Vagina (tissue), 2 donors: Measurements from ENCODE around the gene C1orf105. TPM values are rescaled to one million over a fixed set of nuclear protein-coding genes. Genes with fewer than 3 reads are reported as not detected.

Experiments
- DNase-seq, 2 donors: peaks; one replicate each; pipeline ENCODE4 v3.0.0-alpha.2; 2017; ENCODE audit errors: extremely low spot score in 2 of 2
- H3K27ac ChIP-seq: fragments of 200-600 bp; sonication (generic); one replicate; pipeline ENCODE4 v1.5.1; 2019
- H3K27me3 ChIP-seq: fragments of 200-600 bp; sonication (generic); one replicate; pipeline ENCODE4 v1.5.1; 2019
- H3K36me3 ChIP-seq, 2 donors: fragments of 200-600 bp; sonication (generic); one replicate each; pipeline ENCODE4 v1.5.1; 2017 to 2019
- H3K4me1 ChIP-seq: fragments of 200-600 bp; sonication (generic); one replicate; pipeline ENCODE4 v1.5.1; 2019
- H3K4me3 ChIP-seq, 2 donors: fragments of 200-600 bp; sonication (generic); 1 replicate in 1 of 2; 2 replicates in 1 of 2; pipeline ENCODE4 v1.5.1; 2016 to 2019
- H3K9me3 ChIP-seq: fragments of 200-600 bp; sonication (generic); one replicate; pipeline ENCODE4 v1.5.1; 2019
- POLR2A ChIP-seq, 2 donors: fragments of 450-650 bp; IDR thresholded peaks; one replicate each; pipeline ENCODE4 v1.6.1; 2017; ENCODE audit warnings: antibody characterized with exemption in 2 of 2, mild to moderate bottlenecking in 2 of 2, moderate library complexity in 2 of 2
- POLR2AphosphoS5 ChIP-seq, 2 donors: sonication (generic); formaldehyde crosslinking; IDR thresholded peaks; one replicate each; pipeline ENCODE4 v1.9.0; 2017; ENCODE audit warnings: antibody characterized with exemption in 2 of 2, mild to moderate bottlenecking in 2 of 2, low read depth in 1 of 2; ENCODE audit not compliant: insufficient read depth in 1 of 2
- intact Hi-C: fragments of 100-400 bp; cut with DNase I; formaldehyde crosslinking; loops from one replicate; pipeline ENCODE4 v1.15.1; 2023
- total RNA-seq: library from RNA; depleted of rRNA; stranded (reverse); fragments of >200 nt; gene quantifications from one replicate; pipeline ENCODE4 v1.2.3, GENCODE V29; 2016
- TF ChIP-seq, protein P1 (sequence below), 3 experiments: fragments of 450-650 bp in 2 of 3; fragments of 200-600 bp in 1 of 3; sonication (generic) in 1 of 3; IDR thresholded peaks; one replicate each; pipeline ENCODE4 v1.5.1; 2017 to 2019; ENCODE audit warnings: antibody characterized with exemption in 3 of 3, mild to moderate bottlenecking in 2 of 3, moderate library complexity in 2 of 3

Gene C1orf105
- total RNA-seq, 1 donor from 2014 or later, result not detected

DNA sequence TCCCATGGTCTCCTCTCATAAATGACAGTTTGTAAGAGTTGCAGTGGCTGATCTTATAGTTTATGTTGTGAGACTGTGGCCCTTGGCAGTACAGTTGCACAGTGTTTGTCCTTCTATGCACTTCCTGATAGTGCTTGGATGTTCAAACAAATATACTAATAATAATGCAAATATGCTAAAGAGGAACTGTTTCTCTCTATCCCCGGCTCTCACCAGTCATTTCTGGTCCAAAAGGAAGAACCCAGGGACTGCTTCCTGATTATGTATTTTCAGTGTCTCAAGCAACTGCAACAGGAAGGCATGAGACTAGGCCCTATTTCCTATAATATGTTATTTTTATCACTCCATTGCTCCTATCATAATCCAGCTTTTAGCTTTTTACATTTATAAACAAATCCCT, 95.4 kb downstream of the C1orf105 start:
- DNase-seq, result no peak
- TF ChIP-seq POLR2AphosphoS5 (IDR thresholded peaks at IDR 0.05; ENCODE audit: insufficient read depth in 1 of 2, low read depth in 1 of 2) (no peak), POLR2A (IDR thresholded peaks at IDR 0.05) (no peak)

DNA sequence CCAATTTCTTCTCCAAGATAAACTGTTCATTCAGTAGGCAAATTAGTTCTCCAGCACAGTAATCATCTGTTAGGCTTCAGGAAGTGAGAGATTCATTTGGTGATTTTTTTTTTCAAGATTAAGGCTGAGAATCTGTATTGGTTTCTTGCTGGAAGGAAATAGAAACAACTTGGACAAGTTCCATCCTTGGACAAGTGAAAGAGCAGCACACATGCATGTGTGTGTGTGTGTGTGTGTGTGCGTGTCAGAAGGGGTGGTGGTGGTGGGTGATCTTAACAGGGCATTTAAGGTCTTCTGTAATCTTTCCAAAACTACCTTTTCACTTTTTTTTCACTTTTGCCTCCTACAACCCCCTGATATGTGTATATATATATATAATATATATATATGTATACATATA, 96.6 kb downstream of the C1orf105 start:
- no peaks in the 10 kb centered on the region for H3K4me1 ChIP-seq
- H3K27me3 ChIP-seq, result no peaks in the 10 kb centered on the region
- no peak overlapping the region for H3K27ac ChIP-seq
- H3K36me3 ChIP-seq, result no peaks in the 10 kb centered on the region
- intact Hi-C loops, result no loop called here
- no peak for DNase-seq
- H3K9me3 ChIP-seq, result no peaks in the 10 kb centered on the region
- TF ChIP-seq POLR2A (IDR thresholded peaks at IDR 0.05), result no peak
- no peak overlapping the region for H3K4me3 ChIP-seq

More for the DNA sequence above, 95.4 kb downstream of the C1orf105 start:
- Histone ChIP-seq H3K4me1 (no peaks in the 10 kb centered on the region), H3K9me3 (no peaks in the 10 kb centered on the region), H3K27me3 (no peaks in the 10 kb centered on the region), H3K27ac (no peak overlapping the region), H3K4me3 (no peak overlapping the region), H3K36me3 (no peaks in the 10 kb centered on the region)
- intact Hi-C loops, result no loop called here

DNA sequence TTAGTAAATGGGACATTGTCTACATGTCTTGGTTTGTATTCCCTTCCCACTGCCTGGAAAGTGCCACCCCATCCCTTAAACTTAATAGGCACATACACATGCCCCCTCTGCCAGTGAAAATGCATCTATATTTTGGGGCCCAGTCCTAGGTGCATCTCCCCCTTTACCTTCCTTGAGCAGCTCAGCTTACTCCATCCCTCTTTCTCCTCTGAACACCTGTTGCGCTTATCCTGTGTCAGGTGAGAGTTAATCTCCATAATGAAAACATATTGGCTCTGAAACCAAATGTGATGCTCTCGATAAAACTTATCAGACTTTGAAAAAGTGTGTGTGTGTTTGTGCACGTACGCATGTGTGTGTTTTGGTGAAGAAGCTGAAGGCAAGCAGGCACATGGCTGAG, 97.1 kb downstream of the C1orf105 start:
- Histone ChIP-seq H3K4me3 (no peak overlapping the region), H3K27me3 (no peaks in the 10 kb centered on the region), H3K4me1 (no peaks in the 10 kb centered on the region), H3K27ac (no peak overlapping the region), H3K36me3 (no peaks in the 10 kb centered on the region), H3K9me3 (no peaks in the 10 kb centered on the region)
- TF ChIP-seq POLR2AphosphoS5 (IDR thresholded peaks at IDR 0.05; ENCODE audit: insufficient read depth in 1 of 2, low read depth in 1 of 2) (no peak), POLR2A (IDR thresholded peaks at IDR 0.05) (no peak)
- TF ChIP-seq, protein P1, sequence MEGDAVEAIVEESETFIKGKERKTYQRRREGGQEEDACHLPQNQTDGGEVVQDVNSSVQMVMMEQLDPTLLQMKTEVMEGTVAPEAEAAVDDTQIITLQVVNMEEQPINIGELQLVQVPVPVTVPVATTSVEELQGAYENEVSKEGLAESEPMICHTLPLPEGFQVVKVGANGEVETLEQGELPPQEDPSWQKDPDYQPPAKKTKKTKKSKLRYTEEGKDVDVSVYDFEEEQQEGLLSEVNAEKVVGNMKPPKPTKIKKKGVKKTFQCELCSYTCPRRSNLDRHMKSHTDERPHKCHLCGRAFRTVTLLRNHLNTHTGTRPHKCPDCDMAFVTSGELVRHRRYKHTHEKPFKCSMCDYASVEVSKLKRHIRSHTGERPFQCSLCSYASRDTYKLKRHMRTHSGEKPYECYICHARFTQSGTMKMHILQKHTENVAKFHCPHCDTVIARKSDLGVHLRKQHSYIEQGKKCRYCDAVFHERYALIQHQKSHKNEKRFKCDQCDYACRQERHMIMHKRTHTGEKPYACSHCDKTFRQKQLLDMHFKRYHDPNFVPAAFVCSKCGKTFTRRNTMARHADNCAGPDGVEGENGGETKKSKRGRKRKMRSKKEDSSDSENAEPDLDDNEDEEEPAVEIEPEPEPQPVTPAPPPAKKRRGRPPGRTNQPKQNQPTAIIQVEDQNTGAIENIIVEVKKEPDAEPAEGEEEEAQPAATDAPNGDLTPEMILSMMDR (IDR thresholded peaks at IDR 0.05), result no peak
- DNase-seq, result no peak
- intact Hi-C loops, result no loop called here

Other genes starting within 250 kb of the C1orf105 start
- 14.5 TPM for gene PIGC, start 23.4 kb downstream of the C1orf105 start, total RNA-seq
- gene SUCO, start 112.5 kb downstream of the C1orf105 start, total RNA-seq, result 38.3 TPM
- not detected for gene FASLG, start 238.4 kb downstream of the C1orf105 start, total RNA-seq